Activated gamma-delta T cell (primary cell): ENCODE data around the gene RNF157.

Experiments used
- DNase-seq: peaks from one replicate; lab custom pipeline; 2025; lab: John Stamatoyannopoulos, UW

Gene RNF157

GRCh38 chr17:76157759-76158158 lies 82.5 kb downstream of the RNF157 start:
- no peak for DNase-seq

- no peak for DNase-seq
Observed at GRCh38 chr17:76156662-76156991, 83.7 kb downstream of the RNF157 start.

- no peak for DNase-seq
Observed at GRCh38 chr17:76155988-76156661, 84.2 kb downstream of the RNF157 start.

- DNase-seq: no peak
Observed at GRCh38 chr17:76154936-76155845, 85.1 kb downstream of the RNF157 start.

GRCh38 chr17:76154292-76154691 lies 86.0 kb downstream of the RNF157 start:
- DNase-seq: no peak

GRCh38 chr17:76153640-76154039 lies 86.7 kb downstream of the RNF157 start:
- no peak for DNase-seq

GRCh38 chr17:76153202-76153601 lies 87.1 kb downstream of the RNF157 start:
- DNase-seq: no peak

- DNase-seq: no peak
Observed at GRCh38 chr17:76152591-76152990, 87.7 kb downstream of the RNF157 start.

GRCh38 chr17:76151896-76152454 lies 88.3 kb downstream of the RNF157 start:
- no peak for DNase-seq

- DNase-seq: no peak
Observed at GRCh38 chr17:76150712-76151622, 89.3 kb downstream of the RNF157 start.

GRCh38 chr17:76149214-76149613 lies 91.1 kb downstream of the RNF157 start:
- no peak for DNase-seq

- DNase-seq: no peak
Observed at GRCh38 chr17:76148015-76148326, 92.3 kb downstream of the RNF157 start.

GRCh38 chr17:76147211-76148014 lies 92.9 kb downstream of the RNF157 start:
- no peak for DNase-seq

- DNase-seq: no peak
Observed at GRCh38 chr17:76146053-76146851, 94.0 kb downstream of the RNF157 start.

- no peak for DNase-seq
Observed at GRCh38 chr17:76145231-76146052, 94.9 kb downstream of the RNF157 start.

GRCh38 chr17:76142585-76143041 lies 97.7 kb downstream of the RNF157 start:
- no peak for DNase-seq

- DNase-seq: no peak
Observed at GRCh38 chr17:76142039-76142584, 98.2 kb downstream of the RNF157 start.

GRCh38 chr17:76141212-76142038 lies 98.9 kb downstream of the RNF157 start, which contains the start of gene FOXJ1:
Gene FOXJ1, minus strand, starts transcription at chr17:76141245. Its CDS starts 850 bp downstream, at chr17:76140395.
- DNase-seq: peak; percentile 78
